ENCODE measurements around the gene RDH14. TPM values are rescaled to one million over a fixed set of nuclear protein-coding genes. Genes with fewer than 3 reads are reported as not detected.
A peak's percentile ranks its signal among the peaks of the same experiment; 100 is the strongest.

RDH14 gene, protein sequence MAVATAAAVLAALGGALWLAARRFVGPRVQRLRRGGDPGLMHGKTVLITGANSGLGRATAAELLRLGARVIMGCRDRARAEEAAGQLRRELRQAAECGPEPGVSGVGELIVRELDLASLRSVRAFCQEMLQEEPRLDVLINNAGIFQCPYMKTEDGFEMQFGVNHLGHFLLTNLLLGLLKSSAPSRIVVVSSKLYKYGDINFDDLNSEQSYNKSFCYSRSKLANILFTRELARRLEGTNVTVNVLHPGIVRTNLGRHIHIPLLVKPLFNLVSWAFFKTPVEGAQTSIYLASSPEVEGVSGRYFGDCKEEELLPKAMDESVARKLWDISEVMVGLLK
- 10 to 100 TPM; 36.9 to 50.9 (median 39.3) TPM for polyA plus RNA-seq (ENCODE audit: insufficient read length in 4 of 4)

- DNase-seq (ENCODE audit: low read depth in 4 of 4, low spot score in 3 of 4), result peak; percentile 86 to 92 (median 90)
Measured at GRCh38 chr2:18560031-18560796, at the start of gene RDH14. Gene RDH14 (minus strand): TSS chr2:18560653. CDS start chr2:18560572, 81 bp downstream.

DNA sequence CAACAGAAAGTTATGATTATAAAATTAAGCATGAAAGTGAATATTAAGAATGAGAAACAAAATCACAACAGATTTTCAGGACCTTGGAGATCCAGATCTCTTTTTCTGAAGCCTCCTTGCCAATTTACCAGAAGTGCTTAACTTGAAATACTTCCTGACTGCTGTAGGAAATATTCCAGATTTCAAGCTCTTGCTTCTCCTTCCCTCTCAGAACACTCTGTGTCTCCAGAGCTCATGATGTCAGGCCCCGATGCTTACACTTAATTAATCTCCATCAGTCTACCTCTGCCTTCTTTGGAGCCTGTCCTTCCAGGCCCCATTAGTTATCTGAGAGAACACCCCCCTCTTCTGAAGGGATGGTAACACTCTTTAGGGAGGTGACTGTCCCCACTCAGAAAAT, 49.6 kb upstream of the RDH14 start:
- DNase-seq (ENCODE audit: low read depth in 4 of 4, low spot score in 3 of 4), result no peak

GRCh38 chr2:18605115-18605514, 44.7 kb upstream of the RDH14 start:
- no peak for DNase-seq (ENCODE audit: low read depth in 4 of 4, low spot score in 3 of 4)

DNA sequence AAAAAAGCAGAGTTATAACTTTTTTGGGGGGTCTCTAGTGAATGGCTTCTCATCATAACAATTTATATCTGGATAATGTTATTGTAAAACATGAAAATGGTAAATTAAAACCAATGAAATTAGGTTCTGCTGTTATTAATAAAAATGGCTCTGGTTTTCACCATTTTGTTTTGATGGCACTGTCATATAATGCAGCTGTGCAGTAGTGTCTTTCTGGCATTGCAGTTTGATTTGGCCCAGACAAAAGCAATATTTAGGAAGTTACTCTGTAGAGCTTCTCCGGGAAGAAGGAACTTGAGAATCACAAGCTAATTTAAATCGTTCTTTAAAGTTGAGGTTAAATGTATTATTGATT, 44.1 kb upstream of the RDH14 start:
- no peak for DNase-seq (ENCODE audit: low read depth in 4 of 4, low spot score in 3 of 4)

DNA sequence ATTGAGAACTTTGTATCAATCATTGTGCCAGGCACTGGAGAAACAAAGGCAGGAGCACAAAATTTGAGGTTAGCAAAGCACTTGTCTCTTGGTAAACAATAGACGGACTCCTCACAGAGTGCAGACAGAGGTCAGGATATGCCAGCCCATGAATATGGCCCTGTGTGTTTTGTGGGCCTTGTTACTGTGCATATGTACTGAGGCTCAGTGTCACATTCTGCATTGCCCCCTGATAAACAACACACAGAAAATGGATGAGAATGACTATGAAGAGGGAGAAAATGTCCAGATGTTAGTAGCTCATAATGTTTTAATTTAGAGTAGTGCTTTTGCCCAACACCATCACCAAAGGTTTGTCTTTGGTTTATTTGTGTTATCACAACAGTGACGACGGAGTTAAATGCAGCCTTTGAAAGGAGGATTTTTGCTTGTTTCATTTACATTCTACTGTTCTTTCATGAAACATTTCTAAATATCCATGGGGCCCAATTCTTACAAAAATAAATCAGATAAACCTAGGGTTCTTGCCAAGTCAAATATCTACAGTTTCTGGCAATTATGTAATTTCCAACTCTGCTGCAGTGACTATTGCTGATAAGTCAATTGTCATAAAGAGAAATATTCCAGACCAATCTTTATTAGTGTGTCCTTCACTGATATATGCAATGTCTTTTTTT, 43.5 kb upstream of the RDH14 start:
- DNase-seq (ENCODE audit: low read depth in 4 of 4, low spot score in 3 of 4), result no peak

- no peak for DNase-seq (ENCODE audit: low read depth in 4 of 4, low spot score in 3 of 4)
Measured at GRCh38 chr2:18602298-18602697, 41.8 kb upstream of the RDH14 start.

- no peak for DNase-seq (ENCODE audit: low read depth in 4 of 4, low spot score in 3 of 4)
Measured at GRCh38 chr2:18600255-18600613, 39.8 kb upstream of the RDH14 start.

GRCh38 chr2:18599509-18600254, 39.2 kb upstream of the RDH14 start:
- DNase-seq (ENCODE audit: low read depth in 4 of 4, low spot score in 3 of 4), result no peak

- no peak for DNase-seq (ENCODE audit: low read depth in 4 of 4, low spot score in 3 of 4)
Measured at GRCh38 chr2:18598848-18599484, 38.5 kb upstream of the RDH14 start.

DNA sequence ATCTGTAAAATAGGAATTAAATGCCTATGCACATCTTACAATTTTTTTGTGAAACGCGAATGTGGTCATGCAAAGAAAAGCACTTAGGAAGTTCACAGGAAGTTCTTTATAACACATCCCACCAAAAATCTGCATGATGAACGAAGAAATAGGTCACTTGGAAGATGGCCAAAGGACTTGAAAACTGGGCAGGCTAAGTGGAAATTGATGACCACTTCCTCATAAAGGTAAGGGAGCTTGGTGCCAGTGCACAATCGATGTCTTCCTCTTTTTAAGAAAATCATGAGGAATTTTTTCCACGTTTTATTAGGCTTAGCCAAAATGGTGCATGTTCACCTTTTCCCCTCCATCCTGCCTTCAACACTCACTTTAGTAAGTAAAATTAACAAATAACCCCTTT, 37.2 kb upstream of the RDH14 start:
- no peak for DNase-seq (ENCODE audit: low read depth in 4 of 4, low spot score in 3 of 4)

- no peak for DNase-seq (ENCODE audit: low read depth in 4 of 4, low spot score in 3 of 4)
Measured at GRCh38 chr2:18596993-18597392, 36.5 kb upstream of the RDH14 start.

GRCh38 chr2:18593496-18593895, 33.0 kb upstream of the RDH14 start:
- no peak for DNase-seq (ENCODE audit: low read depth in 4 of 4, low spot score in 3 of 4)

DNA sequence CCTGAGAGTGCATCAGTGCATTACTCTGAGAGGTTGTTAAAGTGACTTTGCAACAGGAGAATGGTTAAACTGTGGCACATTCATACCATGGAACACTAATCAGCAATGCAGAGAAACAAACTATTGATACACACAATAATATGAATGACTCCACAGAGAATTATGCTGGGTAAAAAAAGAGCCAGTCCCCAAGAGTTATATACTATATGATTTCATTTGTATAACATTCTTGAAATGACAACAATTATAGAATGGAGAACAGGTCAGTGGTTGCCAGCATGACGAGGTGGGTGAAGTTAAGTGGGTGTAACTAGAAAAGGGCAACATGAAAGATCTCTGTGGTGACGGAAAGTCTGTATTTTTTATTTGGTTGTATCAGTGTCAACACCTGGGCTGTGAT, 31.9 kb upstream of the RDH14 start:
- no peak for DNase-seq (ENCODE audit: low read depth in 4 of 4, low spot score in 3 of 4)

- DNase-seq (ENCODE audit: low read depth in 4 of 4, low spot score in 3 of 4), result no peak
Measured at GRCh38 chr2:18589354-18589753, 28.9 kb upstream of the RDH14 start, which contains the start of gene NT5C1B. Gene NT5C1B (minus strand): TSS chr2:18589569. CDS start chr2:18589468, 101 bp downstream.

GRCh38 chr2:18588802-18589201, 28.3 kb upstream of the RDH14 start:
- no peak for DNase-seq (ENCODE audit: low read depth in 4 of 4, low spot score in 3 of 4)

DNA sequence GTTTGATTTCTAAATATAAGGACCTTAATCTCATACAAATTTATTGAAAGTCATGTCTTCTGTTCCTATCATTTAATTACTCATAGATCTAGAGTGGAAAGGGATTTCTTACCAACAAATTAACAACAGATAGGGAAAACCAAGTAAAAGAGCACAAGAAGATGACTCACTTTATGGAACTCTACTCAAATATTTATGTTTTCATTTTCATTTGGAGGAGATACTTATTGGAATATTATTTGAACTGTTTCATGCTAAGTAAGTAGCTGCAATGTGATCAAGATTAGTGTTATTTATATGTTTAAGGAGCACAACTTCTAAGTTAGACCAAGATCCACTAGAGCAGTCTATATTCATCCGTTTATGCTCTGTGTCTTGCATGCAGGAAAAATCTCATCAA, 27.6 kb upstream of the RDH14 start:
- no peak for DNase-seq (ENCODE audit: low read depth in 4 of 4, low spot score in 3 of 4)

GRCh38 chr2:18585526-18585925, 25.1 kb upstream of the RDH14 start:
- DNase-seq (ENCODE audit: low read depth in 4 of 4, low spot score in 3 of 4), result no peak

DNA sequence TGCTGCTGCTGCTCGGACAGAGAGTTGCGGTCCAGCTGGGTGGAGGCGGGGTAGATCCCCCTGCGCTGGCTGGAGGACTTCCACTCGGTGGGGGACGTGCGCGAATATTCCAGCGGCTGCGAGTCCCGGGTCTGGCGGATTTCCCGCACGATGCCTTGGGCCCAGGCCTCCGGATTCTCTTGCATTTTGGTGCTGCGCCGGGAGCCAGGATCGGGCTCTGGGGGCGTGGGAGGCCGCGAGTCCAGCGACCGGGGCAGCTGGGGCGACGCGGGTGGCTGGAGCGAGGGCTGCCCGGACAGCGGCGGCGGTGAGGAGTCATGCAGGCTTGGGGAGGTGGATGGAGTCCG, 24.1 kb upstream of the RDH14 start:
- DNase-seq (ENCODE audit: low read depth in 4 of 4, low spot score in 3 of 4), result no peak

DNA sequence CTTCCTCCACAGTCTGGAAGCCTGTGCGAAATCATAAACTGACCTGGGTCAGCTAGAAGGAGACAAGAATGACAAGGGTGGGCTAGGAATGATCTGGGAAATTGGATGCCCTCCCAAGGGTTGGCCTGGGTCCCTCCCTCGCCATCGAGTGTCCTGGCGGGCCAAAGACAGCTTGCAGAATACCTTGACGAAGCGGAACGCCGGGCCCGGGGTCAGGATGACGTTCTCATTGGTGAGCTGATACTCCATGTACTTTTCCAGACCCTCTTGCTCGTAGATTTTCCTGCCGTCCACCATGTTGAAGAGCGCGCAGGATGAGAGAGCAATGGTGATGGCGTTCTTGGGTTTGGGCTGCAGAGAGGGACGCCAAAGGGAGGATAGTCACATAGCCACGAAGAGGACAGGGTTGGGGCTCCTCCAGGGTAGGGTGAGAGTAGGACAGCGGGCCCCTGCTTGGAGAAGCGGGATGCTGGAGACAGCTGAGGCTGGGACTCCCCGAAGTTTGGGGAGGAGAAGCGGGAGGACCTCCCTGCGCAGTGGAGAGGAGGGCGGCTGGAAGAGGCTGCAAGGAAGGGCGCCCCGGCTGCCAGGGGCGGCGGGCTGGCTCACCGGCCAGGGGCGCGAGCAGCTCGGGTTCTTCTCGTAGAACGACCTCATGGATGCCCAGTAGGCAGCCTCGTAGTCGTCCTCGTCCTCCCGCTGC, 23.6 kb upstream of the RDH14 start:
- no peak for DNase-seq (ENCODE audit: low read depth in 4 of 4, low spot score in 3 of 4)

GRCh38 chr2:18580606-18581005, 20.2 kb upstream of the RDH14 start:
- DNase-seq (ENCODE audit: low read depth in 4 of 4, low spot score in 3 of 4), result no peak
